ENCODE data around the gene TLK2.

TLK2 gene

DNA sequence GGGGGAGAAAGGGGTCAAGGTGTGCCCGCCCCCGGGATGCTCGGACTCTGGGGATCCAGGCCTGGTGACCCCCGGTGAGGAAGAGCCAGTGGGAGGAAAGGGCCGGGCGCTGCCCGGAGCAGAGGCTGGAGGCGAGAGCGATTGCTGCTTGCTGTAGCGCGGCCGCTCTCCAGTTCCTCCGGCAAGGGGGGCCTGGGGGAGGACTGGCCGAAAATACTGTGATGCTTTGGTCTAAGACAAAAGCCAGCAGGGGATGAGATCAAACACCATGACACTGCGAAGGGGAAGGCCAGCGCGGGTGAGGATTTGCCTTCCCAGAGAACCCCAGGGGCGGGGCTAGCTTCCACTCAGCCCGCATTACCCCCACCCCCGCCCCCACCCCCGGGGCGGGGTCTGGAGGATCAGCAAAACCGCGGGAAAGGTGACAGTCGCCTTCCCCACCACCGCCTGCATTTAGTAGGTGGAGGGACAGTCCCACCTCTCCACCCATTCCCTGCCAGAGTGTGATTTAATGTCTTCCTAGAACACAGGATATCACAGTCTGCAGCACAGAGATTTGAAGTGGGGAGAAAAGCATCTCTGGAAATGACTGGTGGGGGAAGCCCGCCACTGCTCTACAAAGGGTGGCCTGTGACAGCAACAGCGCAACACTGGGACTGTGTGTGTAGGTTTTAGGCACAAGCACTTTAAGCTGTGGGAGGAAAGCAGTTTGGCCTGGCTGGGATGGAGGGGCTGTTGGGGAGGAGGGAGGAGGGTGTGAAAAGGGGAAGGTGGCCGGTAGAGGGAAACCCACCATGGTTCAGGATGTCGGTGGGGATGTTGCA is 174.6 kb downstream of the TLK2 start (continued):
- no peak for TF ChIP-seq ZNF19 (tag by site-specific recombination; IDR thresholded peaks at IDR 0.05; ENCODE audit: low read depth)
- TF ChIP-seq ZNF548 (tag by site-specific recombination; IDR thresholded peaks at IDR 0.05): no peak
- TF ChIP-seq, protein P1, sequence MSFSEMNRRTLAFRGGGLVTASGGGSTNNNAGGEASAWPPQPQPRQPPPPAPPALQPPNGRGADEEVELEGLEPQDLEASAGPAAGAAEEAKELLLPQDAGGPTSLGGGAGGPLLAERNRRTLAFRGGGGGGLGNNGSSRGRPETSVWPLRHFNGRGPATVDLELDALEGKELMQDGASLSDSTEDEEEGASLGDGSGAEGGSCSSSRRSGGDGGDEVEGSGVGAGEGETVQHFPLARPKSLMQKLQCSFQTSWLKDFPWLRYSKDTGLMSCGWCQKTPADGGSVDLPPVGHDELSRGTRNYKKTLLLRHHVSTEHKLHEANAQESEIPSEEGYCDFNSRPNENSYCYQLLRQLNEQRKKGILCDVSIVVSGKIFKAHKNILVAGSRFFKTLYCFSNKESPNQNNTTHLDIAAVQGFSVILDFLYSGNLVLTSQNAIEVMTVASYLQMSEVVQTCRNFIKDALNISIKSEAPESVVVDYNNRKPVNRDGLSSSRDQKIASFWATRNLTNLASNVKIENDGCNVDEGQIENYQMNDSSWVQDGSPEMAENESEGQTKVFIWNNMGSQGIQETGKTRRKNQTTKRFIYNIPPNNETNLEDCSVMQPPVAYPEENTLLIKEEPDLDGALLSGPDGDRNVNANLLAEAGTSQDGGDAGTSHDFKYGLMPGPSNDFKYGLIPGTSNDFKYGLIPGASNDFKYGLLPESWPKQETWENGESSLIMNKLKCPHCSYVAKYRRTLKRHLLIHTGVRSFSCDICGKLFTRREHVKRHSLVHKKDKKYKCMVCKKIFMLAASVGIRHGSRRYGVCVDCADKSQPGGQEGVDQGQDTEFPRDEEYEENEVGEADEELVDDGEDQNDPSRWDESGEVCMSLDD (tag by site-specific recombination; IDR thresholded peaks at IDR 0.05): peak; percentile 2; the same call in 1 of the 2 replicates

DNA sequence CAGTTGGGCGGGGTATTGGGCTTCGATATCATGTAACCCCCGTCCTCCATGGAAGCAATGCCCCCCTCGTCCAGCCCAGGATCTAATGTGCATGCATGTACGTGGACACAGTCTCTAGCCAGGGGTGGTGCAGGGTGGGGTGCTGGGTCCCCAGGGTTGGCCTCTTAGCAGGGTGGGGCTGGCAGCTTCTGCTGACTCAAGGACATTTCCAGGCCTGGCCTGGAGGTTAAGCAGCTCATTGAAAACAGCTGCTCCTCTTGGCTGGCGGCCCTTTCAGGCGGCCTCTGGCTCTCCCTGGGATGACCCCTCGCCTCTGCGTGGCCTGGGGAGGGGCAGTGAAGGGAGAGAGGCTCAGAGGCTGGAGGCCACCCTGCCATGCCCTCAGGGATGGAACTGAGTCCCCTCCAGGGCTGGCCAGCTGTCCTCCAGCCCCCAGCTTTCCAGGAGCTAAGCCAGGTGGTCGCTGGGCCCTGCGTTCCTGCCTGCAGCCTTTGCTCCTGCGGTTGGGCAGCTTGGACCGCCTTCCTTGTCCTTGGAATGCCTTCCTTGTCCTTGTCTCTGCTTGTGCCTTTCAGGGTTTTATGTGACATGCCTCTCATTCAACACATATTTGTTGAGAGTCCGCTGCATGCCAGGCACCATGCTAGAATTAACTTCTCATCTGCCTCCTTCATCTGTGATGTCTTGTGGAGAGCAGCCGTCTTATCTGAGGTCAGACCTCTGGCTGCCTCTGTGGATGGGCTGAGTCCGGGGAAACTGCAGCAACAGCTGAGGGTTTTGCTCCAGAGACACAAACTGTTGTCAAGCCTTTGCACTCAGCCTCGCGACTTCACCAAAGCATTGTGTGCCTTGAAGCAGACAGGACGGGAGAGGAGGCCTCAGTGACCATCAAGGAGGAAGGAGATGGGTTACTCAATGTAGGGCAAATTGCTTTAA is 175.5 kb downstream of the TLK2 start:
- ChIA-PET POLR2A (interaction anchor here (1.0 to 1.3 kb wide), 2 partner anchors 18 to 21 kb away, joined by 3 read pairs; no protein-coding TSS in a partner anchor), CTCF (interaction anchor here (1.5 kb wide), 1 partner anchor 19 kb away, joined by 3 read pairs; no protein-coding TSS in a partner anchor)
- Histone ChIP-seq H3K4me3 (ENCODE audit: low read depth, low read length) (no peak overlapping the region), H3K4me1 (ENCODE audit: control insufficient read depth, insufficient read depth, low read length) (peaks cover 9% of the 10 kb centered on the region), H3K9me3 (ENCODE audit: control insufficient read depth, insufficient read depth, low read depth, low read length) (no peaks in the 10 kb centered on the region), H3K27ac (ENCODE audit: extremely low read depth, low read depth, low read length) (no peak overlapping the region), H3K36me3 (ENCODE audit: control insufficient read depth in 2 of 2, insufficient read depth in 1 of 2, low read length in 2 of 2) (peaks cover 0 to 13% of the 10 kb centered on the region in 2 experiments; a peak in 1 of 3 replicates)
- TF ChIP-seq, protein P2, sequence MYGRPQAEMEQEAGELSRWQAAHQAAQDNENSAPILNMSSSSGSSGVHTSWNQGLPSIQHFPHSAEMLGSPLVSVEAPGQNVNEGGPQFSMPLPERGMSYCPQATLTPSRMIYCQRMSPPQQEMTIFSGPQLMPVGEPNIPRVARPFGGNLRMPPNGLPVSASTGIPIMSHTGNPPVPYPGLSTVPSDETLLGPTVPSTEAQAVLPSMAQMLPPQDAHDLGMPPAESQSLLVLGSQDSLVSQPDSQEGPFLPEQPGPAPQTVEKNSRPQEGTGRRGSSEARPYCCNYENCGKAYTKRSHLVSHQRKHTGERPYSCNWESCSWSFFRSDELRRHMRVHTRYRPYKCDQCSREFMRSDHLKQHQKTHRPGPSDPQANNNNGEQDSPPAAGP (tag by site-specific recombination; IDR thresholded peaks at IDR 0.05): 0 out of 2 replicates have a peak, but pooled peaks have one; percentile 21
- TF ChIP-seq FEZF1 (tag by site-specific recombination; IDR thresholded peaks at IDR 0.05): no peak

DNA sequence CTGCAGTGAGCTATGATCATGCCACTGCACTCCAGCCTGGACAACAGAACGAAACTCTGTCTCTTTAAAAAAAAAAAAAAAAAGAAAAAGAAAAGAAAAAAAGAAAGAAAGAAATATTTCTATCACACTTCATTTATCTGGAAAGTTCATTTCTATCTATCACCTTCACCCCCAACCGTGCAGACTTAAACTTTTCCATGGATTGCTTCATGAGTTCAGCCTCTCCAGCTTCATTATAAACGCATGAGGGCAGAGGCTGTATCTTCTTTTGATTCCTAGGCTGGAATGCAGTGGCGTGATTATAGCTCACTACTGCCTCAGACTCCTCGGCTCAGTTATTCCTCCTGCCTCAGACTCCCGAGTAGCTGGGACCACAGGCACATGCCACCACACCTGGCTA is 177.0 kb downstream of the TLK2 start:
- ChIA-PET CTCF (interaction anchor here (0.6 kb wide), 2 partner anchors 754 to 956 kb away, joined by 3 to 4 read pairs; no protein-coding TSS in a partner anchor), POLR2A (no interaction called here)
- H3K27ac ChIP-seq (ENCODE audit: extremely low read depth, low read depth, low read length): no peak overlapping the region
- H3K36me3 ChIP-seq (ENCODE audit: control insufficient read depth in 2 of 2, insufficient read depth in 1 of 2, low read length in 2 of 2): peaks cover 0 to 13% of the 10 kb centered on the region in 2 experiments; a peak in 1 of 3 replicates
- peaks cover 9% of the 10 kb centered on the region for H3K4me1 ChIP-seq (ENCODE audit: control insufficient read depth, insufficient read depth, low read length)
- no peaks in the 10 kb centered on the region for H3K9me3 ChIP-seq (ENCODE audit: control insufficient read depth, insufficient read depth, low read depth, low read length)
- H3K4me3 ChIP-seq (ENCODE audit: low read depth, low read length): no peak overlapping the region
- no peak for TF ChIP-seq ZNF266 (tag by site-specific recombination; IDR thresholded peaks at IDR 0.05; ENCODE audit: low read depth)
- TF ChIP-seq ZIC2 (tag by site-specific recombination; IDR thresholded peaks at IDR 0.05): no peak
- no peak for TF ChIP-seq KLF16 (tag by site-specific recombination; IDR thresholded peaks at IDR 0.05)
- no peak for TF ChIP-seq ZNF473 (tag by site-specific recombination; IDR thresholded peaks at IDR 0.05)
- TF ChIP-seq, protein P1 (tag by site-specific recombination; IDR thresholded peaks at IDR 0.05): no peak
- TF ChIP-seq, protein P3, sequence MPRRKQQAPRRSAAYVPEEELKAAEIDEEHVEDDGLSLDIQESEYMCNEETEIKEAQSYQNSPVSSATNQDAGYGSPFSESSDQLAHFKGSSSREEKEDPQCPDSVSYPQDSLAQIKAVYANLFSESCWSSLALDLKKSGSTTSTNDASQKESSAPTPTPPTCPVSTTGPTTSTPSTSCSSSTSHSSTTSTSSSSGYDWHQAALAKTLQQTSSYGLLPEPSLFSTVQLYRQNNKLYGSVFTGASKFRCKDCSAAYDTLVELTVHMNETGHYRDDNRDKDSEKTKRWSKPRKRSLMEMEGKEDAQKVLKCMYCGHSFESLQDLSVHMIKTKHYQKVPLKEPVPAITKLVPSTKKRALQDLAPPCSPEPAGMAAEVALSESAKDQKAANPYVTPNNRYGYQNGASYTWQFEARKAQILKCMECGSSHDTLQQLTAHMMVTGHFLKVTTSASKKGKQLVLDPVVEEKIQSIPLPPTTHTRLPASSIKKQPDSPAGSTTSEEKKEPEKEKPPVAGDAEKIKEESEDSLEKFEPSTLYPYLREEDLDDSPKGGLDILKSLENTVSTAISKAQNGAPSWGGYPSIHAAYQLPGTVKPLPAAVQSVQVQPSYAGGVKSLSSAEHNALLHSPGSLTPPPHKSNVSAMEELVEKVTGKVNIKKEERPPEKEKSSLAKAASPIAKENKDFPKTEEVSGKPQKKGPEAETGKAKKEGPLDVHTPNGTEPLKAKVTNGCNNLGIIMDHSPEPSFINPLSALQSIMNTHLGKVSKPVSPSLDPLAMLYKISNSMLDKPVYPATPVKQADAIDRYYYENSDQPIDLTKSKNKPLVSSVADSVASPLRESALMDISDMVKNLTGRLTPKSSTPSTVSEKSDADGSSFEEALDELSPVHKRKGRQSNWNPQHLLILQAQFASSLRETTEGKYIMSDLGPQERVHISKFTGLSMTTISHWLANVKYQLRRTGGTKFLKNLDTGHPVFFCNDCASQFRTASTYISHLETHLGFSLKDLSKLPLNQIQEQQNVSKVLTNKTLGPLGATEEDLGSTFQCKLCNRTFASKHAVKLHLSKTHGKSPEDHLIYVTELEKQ (tag by site-specific recombination; IDR thresholded peaks at IDR 0.05; ENCODE audit: borderline replicate concordance): no peak
- no peak for TF ChIP-seq MZF1 (tag by site-specific recombination; IDR thresholded peaks at IDR 0.05; ENCODE audit: borderline replicate concordance)
- TF ChIP-seq ZSCAN30 (tag by site-specific recombination; IDR thresholded peaks at IDR 0.05): no peak
- TF ChIP-seq ZNF830 (tag by site-specific recombination; IDR thresholded peaks at IDR 0.05; ENCODE audit: low read depth): no peak
- no peak for TF ChIP-seq ZNF571 (tag by site-specific recombination; IDR thresholded peaks at IDR 0.05)
- TF ChIP-seq OSR2 (tag by site-specific recombination; IDR thresholded peaks at IDR 0.05): no peak

All from HEK293 (cell line).